Breast epithelium (tissue), 3 donors: ENCODE data around the gene ECE1.

Experiments used
- CTCF ChIP-seq, 3 donors: fragments of 450-650 bp; IDR thresholded peaks; one replicate each; pipeline ENCODE4 v1.5.1; 2016 to 2017; ENCODE audit warnings: antibody characterized with exemption in 3 of 3, mild to moderate bottlenecking in 3 of 3, moderate library complexity in 3 of 3
- POLR2A ChIP-seq: fragments of 450-650 bp; IDR thresholded peaks from one replicate; pipeline ENCODE4 v1.6.1; 2016; ENCODE audit warnings: antibody characterized with exemption, mild to moderate bottlenecking, moderate library complexity
- POLR2AphosphoS5 ChIP-seq, 3 donors: sonication (generic); formaldehyde crosslinking; IDR thresholded peaks; one replicate each; pipeline ENCODE4 v1.6.1; 2017; ENCODE audit warnings: antibody characterized with exemption in 3 of 3

GRCh38 chr1:21325231-21325718 lies 35.0 kb upstream of the ECE1 start:
- TF ChIP-seq CTCF (IDR thresholded peaks at IDR 0.05) (no peak), POLR2A (no peak), POLR2AphosphoS5 (IDR thresholded peaks at IDR 0.05) (peak in 1 of 3 donors; percentile 3)
